ENCODE results near the gene PIAS2.
"Not testable (repeated sequence)": the region's sequence is repeated elsewhere in the genome, so short reads cannot be mapped to it uniquely, and the experiment has no call there.

The PIAS2 gene

GRCh38 chr18:46903406-46903805 lies 13.9 kb downstream of the PIAS2 start:
- DNase-seq (ENCODE audit: low read depth in 2 of 2), result no peak

GRCh38 chr18:46899274-46899948 lies 17.9 kb downstream of the PIAS2 start:
- no peak for DNase-seq (ENCODE audit: low read depth in 2 of 2)

- no peak for DNase-seq (ENCODE audit: low read depth in 2 of 2)
These were observed 23.2 kb downstream of the PIAS2 start for GRCh38 chr18:46894124-46894523.

- no peak for DNase-seq (ENCODE audit: low read depth in 2 of 2)
These were observed 23.9 kb downstream of the PIAS2 start for GRCh38 chr18:46893360-46893759.

GRCh38 chr18:46892842-46893241 lies 24.5 kb downstream of the PIAS2 start:
- DNase-seq (ENCODE audit: low read depth in 2 of 2), result no peak

GRCh38 chr18:46891742-46892214 lies 25.5 kb downstream of the PIAS2 start:
- DNase-seq (ENCODE audit: low read depth in 2 of 2), result peak in 1 of 2 donors; percentile 4

- DNase-seq (ENCODE audit: low read depth in 2 of 2), result no peak
These were observed 28.3 kb downstream of the PIAS2 start for GRCh38 chr18:46888965-46889364.

- no peak for DNase-seq (ENCODE audit: low read depth in 2 of 2)
These were observed 30.4 kb downstream of the PIAS2 start for GRCh38 chr18:46886893-46887292.

GRCh38 chr18:46883180-46883579 lies 34.1 kb downstream of the PIAS2 start:
- DNase-seq (ENCODE audit: low read depth in 2 of 2), result no peak

- no peak for DNase-seq (ENCODE audit: low read depth in 2 of 2)
These were observed 39.8 kb downstream of the PIAS2 start for GRCh38 chr18:46877329-46877987.

GRCh38 chr18:46868169-46868921 lies 49.0 kb downstream of the PIAS2 start:
- no peak for DNase-seq (ENCODE audit: low read depth in 2 of 2)

GRCh38 chr18:46867367-46868143 lies 49.8 kb downstream of the PIAS2 start:
- DNase-seq (ENCODE audit: low read depth in 2 of 2), result no peak

GRCh38 chr18:46866523-46866922 lies 50.8 kb downstream of the PIAS2 start:
- no peak for DNase-seq (ENCODE audit: low read depth in 2 of 2)

GRCh38 chr18:46865245-46865644 lies 52.1 kb downstream of the PIAS2 start:
- not testable (repeated sequence) for DNase-seq (ENCODE audit: low read depth in 2 of 2)

- DNase-seq (ENCODE audit: low read depth in 2 of 2), result no peak
These were observed 57.5 kb downstream of the PIAS2 start for GRCh38 chr18:46859855-46860254.

- no peak for DNase-seq (ENCODE audit: low read depth in 2 of 2)
These were observed 59.0 kb downstream of the PIAS2 start for GRCh38 chr18:46858290-46858689.

GRCh38 chr18:46856973-46857372 lies 60.3 kb downstream of the PIAS2 start:
- DNase-seq (ENCODE audit: low read depth in 2 of 2), result no peak

- DNase-seq (ENCODE audit: low read depth in 2 of 2), result no peak
These were observed 68.3 kb downstream of the PIAS2 start for GRCh38 chr18:46849007-46849406.

GRCh38 chr18:46843372-46843771 lies 73.9 kb downstream of the PIAS2 start:
- no peak for DNase-seq (ENCODE audit: low read depth in 2 of 2)

GRCh38 chr18:46842583-46842982 lies 74.7 kb downstream of the PIAS2 start:
- DNase-seq (ENCODE audit: low read depth in 2 of 2), result no peak

GRCh38 chr18:46833899-46834298 lies 83.4 kb downstream of the PIAS2 start:
- DNase-seq (ENCODE audit: low read depth in 2 of 2), result no peak

GRCh38 chr18:46832849-46833248 lies 84.5 kb downstream of the PIAS2 start:
- no peak for DNase-seq (ENCODE audit: low read depth in 2 of 2)

Data from stimulated activated CD8-positive, alpha-beta memory T cell treated with anti-CD3 and anti-CD28 coated beads, Interleukin-15, amount 100 ng/mL, for 48 hours (primary cell).